B cell (primary cell): ENCODE measurements around the gene HMGXB3. TPM values are rescaled to one million over a fixed set of nuclear protein-coding genes. Genes with fewer than 3 reads are reported as not detected.
"Not testable (repeated sequence)": the region's sequence is repeated elsewhere in the genome, so short reads cannot be mapped to it uniquely, and the experiment has no call there.

Experiments
- ATAC-seq: fragments of 200-7000 bp; cut with Tn5 transposase; one replicate; pipeline ENCODE4 v1.10.0; 2021; ENCODE audit warnings: low read depth, mild to moderate bottlenecking, moderate number of reproducible peaks, moderate library complexity
- CTCF ChIA-PET: fragments of 350-600 bp; sonication (Branson Sonifier 250); formaldehyde crosslinking; loops from one replicate; lab custom pipeline; 2021; ENCODE audit warnings: antibody characterized with exemption, inconsistent platforms; lab: Charles Lee
- POLR2A ChIA-PET: fragments of 350-600 bp; sonication (Branson Sonifier 250); formaldehyde crosslinking; loops from one replicate; lab custom pipeline; 2021; ENCODE audit warnings: antibody characterized with exemption; lab: Charles Lee
- DNase-seq: peaks from one replicate; pipeline ENCODE4 v3.0.0; 2013
- H2AFZ ChIP-seq: 2 replicates; pipeline ENCODE4 v1.6.1; 2012; ENCODE audit warnings: mild to moderate bottlenecking, low read depth, low read length; ENCODE audit not compliant: insufficient read depth, poor library complexity, severe bottlenecking
- H3K27ac ChIP-seq, 2 donors: 1 replicate in 1 of 2; 2 replicates in 1 of 2; pipeline ENCODE4 v1.5.1; 2012 to 2013; ENCODE audit warnings: low read length in 2 of 2, mild to moderate bottlenecking in 2 of 2, moderate library complexity in 1 of 2
- H3K27me3 ChIP-seq, 4 experiments: fragments of 200-600 bp in 1 of 4; sonication (generic) in 1 of 4; replicated peaks in 1 of 4; 1 replicate in 2 of 4; 2 replicates in 2 of 4; pipeline versions ENCODE4 v1.6.1 to v1.7.0; 2013 to 2016; ENCODE audit warnings: low read length in 3 of 4, mild to moderate bottlenecking in 2 of 4, mixed read lengths in 1 of 4, moderate library complexity in 1 of 4; ENCODE audit not compliant: insufficient read depth in 4 of 4, control insufficient read depth in 3 of 4; ENCODE audit errors: control extremely low read depth in 1 of 4
- H3K36me3 ChIP-seq, 2 experiments: replicated peaks in 1 of 2; 1 replicate in 1 of 2; 2 replicates in 1 of 2; pipeline versions ENCODE4 v1.6.1 to v1.7.1; 2013; ENCODE audit warnings: low read length in 1 of 2; ENCODE audit not compliant: insufficient read depth in 2 of 2, control insufficient read depth in 1 of 2; ENCODE audit errors: control extremely low read depth in 1 of 2, extremely low read depth in 1 of 2
- H3K4me1 ChIP-seq, 2 donors: fragments of 200-600 bp in 1 of 2; sonication (generic) in 1 of 2; 1 replicate in 1 of 2; 2 replicates in 1 of 2; pipeline versions ENCODE4 v1.5.1 to v1.6.1; 2013 to 2017; ENCODE audit warnings: low read length in 2 of 2; ENCODE audit not compliant: control insufficient read depth in 2 of 2, insufficient read depth in 2 of 2
- H3K4me2 ChIP-seq: replicated peaks from 2 replicates; pipeline ENCODE3; 2012; ENCODE audit warnings: mild to moderate bottlenecking, low read depth, low read length; ENCODE audit not compliant: poor library complexity, severe bottlenecking
- H3K4me3 ChIP-seq, 5 experiments: fragments of 200-600 bp in 1 of 5; sonication (generic) in 1 of 5; 1 replicate in 3 of 5; 2 replicates in 2 of 5; pipeline versions ENCODE4 v1.5.1 to v1.7.0; 2011 to 2016; ENCODE audit warnings: low read length in 4 of 5, mild to moderate bottlenecking in 4 of 5, low read depth in 2 of 5, control low read depth in 1 of 5, moderate library complexity in 1 of 5; ENCODE audit not compliant: insufficient read depth in 1 of 5; ENCODE audit errors: control extremely low read depth in 1 of 5, extremely low read depth in 1 of 5
- H3K79me2 ChIP-seq: fragments of 200-600 bp; sonication (generic); one replicate; pipeline ENCODE4 v1.6.0; 2016; ENCODE audit warnings: low read length; ENCODE audit not compliant: control insufficient read depth, insufficient read depth
- H3K9ac ChIP-seq: fragments of 200-600 bp; sonication (generic); 2 replicates; pipeline ENCODE4 v1.6.1; 2017; ENCODE audit warnings: mild to moderate bottlenecking, low read length, moderate library complexity
- H3K9me3 ChIP-seq, 3 donors: one replicate each; pipeline versions ENCODE4 v1.6.1 to v1.7.1; 2013; ENCODE audit warnings: low read length in 2 of 3; ENCODE audit not compliant: control insufficient read depth in 2 of 3, insufficient read depth in 1 of 3; ENCODE audit errors: control extremely low read depth in 1 of 3
- H4K20me1 ChIP-seq: 2 replicates; pipeline ENCODE4 v1.6.0; 2012; ENCODE audit warnings: mild to moderate bottlenecking, low read length; ENCODE audit not compliant: insufficient read depth, control insufficient read depth, poor library complexity, severe bottlenecking
- H3K27ac Mint-ChIP-seq: one replicate; pipeline ENCODE4 v1.8.0; 2021; ENCODE audit warnings: mixed read lengths
- H3K27me3 Mint-ChIP-seq: one replicate; pipeline ENCODE4 v1.8.0; 2021; ENCODE audit warnings: mixed read lengths
- H3K4me1 Mint-ChIP-seq: one replicate; pipeline ENCODE4 v1.8.0; 2021; ENCODE audit warnings: mixed read lengths
- H3K4me3 Mint-ChIP-seq: one replicate; pipeline ENCODE4 v1.8.0; 2021; ENCODE audit warnings: mixed read lengths
- H3K9me3 Mint-ChIP-seq: one replicate; pipeline ENCODE4 v1.8.0; 2022; ENCODE audit warnings: mixed read lengths; ENCODE audit not compliant: insufficient read depth
- CTCF ChIP-seq: fragments of 200-600 bp; IDR thresholded peaks from one replicate; pipeline ENCODE4 v1.8.0; 2022; ENCODE audit warnings: antibody characterized with exemption, mild to moderate bottlenecking
- EZH2 ChIP-seq: IDR thresholded peaks from 2 replicates; pipeline ENCODE4 v1.6.1; 2012; ENCODE audit warnings: borderline replicate concordance, low read depth, mild to moderate bottlenecking, moderate library complexity, low read length; ENCODE audit not compliant: insufficient read depth, poor library complexity, severe bottlenecking
- WGBS: methylation state at CpG from one replicate; pipeline ENCODE4 v1.1.5; 2013; ENCODE audit warnings: missing lambda C conversion rate; ENCODE audit not compliant: insufficient coverage; 5-methylcytosine and 5-hydroxymethylcytosine counted together
- intact Hi-C: fragments of 100-400 bp; cut with micrococcal nuclease; formaldehyde crosslinking; loops from one replicate; pipeline ENCODE4 v1.10.0; 2022
- polyA plus RNA-seq: library from polyadenylated mRNA; depleted of rRNA; stranded (reverse); fragments of >200 nt; gene quantifications from 2 replicates; pipeline ENCODE4 v1.2.3, GENCODE V29; 2012
- total RNA-seq, 2 donors: library from RNA; stranded (reverse); fragments of 120-200 nt in 1 of 2; gene quantifications; 1 replicate in 1 of 2; 2 replicates in 1 of 2; pipeline versions ENCODE4 v1.2.3 to v1.2.4, GENCODE V29; 2013 to 2022

The HMGXB3 gene
- total and polyA plus RNA-seq, 2 donors (not counting 1 experiment from before 2014, with no cell fraction given), result 28.5 to 35.7 TPM

GRCh38 chr5:150046031-150046430 lies 45.5 kb downstream of the HMGXB3 start:
- H3K27me3 ChIP-seq, result no peaks in the 10 kb centered on the region
- no peak overlapping the region for H3K4me2 ChIP-seq
- no peak overlapping the region for H3K27ac Mint-ChIP-seq
- TF ChIP-seq EZH2, result no peak
- no peak for TF ChIP-seq CTCF
- H3K4me1 ChIP-seq, result peaks cover 0 to 3% of the 10 kb centered on the region in 2 donors
- ChIA-PET POLR2A (no interaction called here), CTCF (interaction anchor here (1.0 kb wide), 1 partner anchor 15 kb away, joined by 3 read pairs; no protein-coding TSS in a partner anchor)
- no peak overlapping the region for H3K4me3 ChIP-seq
- no peak overlapping the region for H3K4me3 Mint-ChIP-seq
- H3K9me3 Mint-ChIP-seq, result no peaks in the 10 kb centered on the region
- H3K27ac ChIP-seq, result no peak overlapping the region
- no peaks in the 10 kb centered on the region for H3K9me3 ChIP-seq
- peaks cover 33 to 95% of the 10 kb centered on the region in 2 experiments for H3K36me3 ChIP-seq
- no peak overlapping the region for H3K9ac ChIP-seq
- DNase-seq (no peak), ATAC-seq (no peak)
- H2AFZ ChIP-seq, result no peak overlapping the region
- no peaks in the 10 kb centered on the region for H4K20me1 ChIP-seq
- no peaks in the 10 kb centered on the region for H3K27me3 Mint-ChIP-seq
- WGBS, result 100% methylated on average over 1 of the region's 6 CpGs
- H3K79me2 ChIP-seq, result no peaks in the 10 kb centered on the region
- intact Hi-C loops, result no loop called here
- H3K4me1 Mint-ChIP-seq, result peaks cover 8% of the 10 kb centered on the region

- H3K4me1 Mint-ChIP-seq, H3K4me2 ChIP-seq, H3K27me3 Mint-ChIP-seq, H3K4me3 ChIP-seq, POLR2A ChIA-PET, DNase-seq, H3K27me3 ChIP-seq, H3K4me3 Mint-ChIP-seq, H2AFZ ChIP-seq, H3K4me1 ChIP-seq, ATAC-seq, H3K27ac Mint-ChIP-seq, H3K9me3 Mint-ChIP-seq, H3K27ac ChIP-seq, H4K20me1 ChIP-seq, intact Hi-C loops, H3K79me2 ChIP-seq, H3K9me3 ChIP-seq, H3K9ac ChIP-seq: not testable (repeated sequence)
- CTCF ChIA-PET, result interaction anchor here (0.9 kb wide), 1 partner anchor 216 kb away, joined by 3 read pairs; no protein-coding TSS in a partner anchor
- WGBS, result 100% methylated on average over 12 of the region's 14 CpGs
- H3K36me3 ChIP-seq, result peaks cover 17 to 89% of the 10 kb centered on the region in 2 experiments
Measured at GRCh38 chr5:150050172-150050811, 49.8 kb downstream of the HMGXB3 start.
